Dedifferentiated amniotic fluid mesenchymal stem cell (primary cell): Measurements from ENCODE around the gene SLC6A5.
"Not testable (repeated sequence)": the region's sequence is repeated elsewhere in the genome, so short reads cannot be mapped to it uniquely, and the experiment has no call there.

Source experiments
- DNase-seq: peaks from one replicate; pipeline ENCODE4 v3.0.0-alpha.2; 2016; ENCODE audit errors: extremely low spot score

The SLC6A5 gene

DNA sequence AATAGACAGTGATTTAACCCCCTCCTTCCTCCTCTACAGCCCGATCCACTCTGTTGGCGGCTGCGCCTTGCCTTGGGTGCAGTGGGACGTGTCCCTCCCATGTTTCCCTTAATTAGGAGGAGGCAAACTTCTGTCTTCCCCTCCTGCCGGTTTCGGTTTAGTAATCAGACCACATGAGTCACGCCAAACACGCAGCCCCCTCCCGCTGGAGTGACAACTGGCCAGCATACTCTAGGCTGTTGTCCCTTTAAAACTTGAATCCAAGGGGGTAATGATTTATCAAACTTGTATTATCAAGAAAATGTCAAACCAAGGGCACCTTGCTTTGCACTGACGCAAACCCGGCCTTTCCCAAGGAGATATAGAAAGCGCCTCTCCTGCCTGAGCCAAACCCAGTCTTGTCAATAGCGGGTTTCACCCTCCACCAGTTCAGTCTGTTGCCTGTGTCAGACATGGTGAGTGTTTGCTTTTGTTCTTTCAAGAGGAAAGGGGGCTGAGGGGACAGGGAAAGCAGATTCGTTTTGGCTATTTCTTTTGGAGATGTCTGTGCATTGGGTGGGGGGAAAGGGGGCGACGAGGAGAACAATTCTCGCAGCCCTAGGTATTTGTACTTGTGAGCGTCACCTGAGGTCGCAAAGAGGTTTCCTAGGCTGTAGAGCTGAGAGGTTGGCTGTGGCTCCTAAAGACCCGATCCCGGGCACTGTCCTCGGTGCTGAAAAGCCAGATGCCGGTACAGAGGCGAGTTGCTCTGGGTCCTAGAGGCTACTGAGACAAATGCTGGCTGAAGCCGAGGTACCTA is at the start of gene SLC6A5:
Gene SLC6A5, plus strand, starts transcription at position 388 of the 799 bp plus-strand sequence. Its CDS starts 65 bp downstream, at position 453.
- DNase-seq: no peak

DNA sequence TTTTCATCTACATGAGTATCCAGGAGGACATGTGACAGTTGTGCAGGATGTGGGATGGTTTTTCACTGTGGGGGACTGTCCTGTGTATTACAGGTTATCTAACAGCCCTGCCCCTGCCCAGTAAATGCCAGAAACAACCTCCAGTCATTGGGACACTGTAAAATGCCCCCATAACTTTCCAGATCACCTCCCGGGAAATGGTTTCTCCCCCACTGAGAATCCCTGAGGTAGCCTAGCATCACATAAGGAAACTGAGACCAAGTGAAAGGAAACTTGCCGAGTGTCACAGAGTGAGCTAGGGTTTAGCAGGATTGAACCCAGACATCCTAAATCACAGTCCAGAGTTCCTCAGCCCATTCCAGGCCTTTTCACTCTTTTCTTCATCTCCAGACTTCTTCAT is 48.3 kb upstream of the SLC6A5 start:
- DNase-seq: no peak

DNA sequence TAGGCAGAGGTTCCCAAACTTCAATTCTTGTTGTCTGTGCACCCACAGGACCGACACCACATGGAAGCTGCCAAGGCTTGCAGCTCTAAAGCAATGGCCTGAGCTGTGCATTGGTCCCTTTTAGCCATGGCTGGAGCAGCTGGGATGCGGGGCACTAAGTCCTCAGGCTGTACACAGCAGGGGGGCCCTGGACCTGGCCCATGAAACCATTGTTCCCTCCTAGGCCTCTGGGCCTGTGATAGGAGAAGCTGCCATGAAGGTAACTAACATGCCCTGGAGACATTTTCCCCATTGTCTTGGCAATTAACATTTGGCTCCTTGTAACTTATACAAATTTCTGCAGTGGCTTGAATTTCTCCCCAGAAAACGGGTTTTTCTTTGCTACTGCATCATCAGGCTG is 43.6 kb upstream of the SLC6A5 start:
- DNase-seq: no peak

GRCh38 chr11:20556396-20556795 is 43.0 kb upstream of the SLC6A5 start:
- DNase-seq: not testable (repeated sequence)

DNA sequence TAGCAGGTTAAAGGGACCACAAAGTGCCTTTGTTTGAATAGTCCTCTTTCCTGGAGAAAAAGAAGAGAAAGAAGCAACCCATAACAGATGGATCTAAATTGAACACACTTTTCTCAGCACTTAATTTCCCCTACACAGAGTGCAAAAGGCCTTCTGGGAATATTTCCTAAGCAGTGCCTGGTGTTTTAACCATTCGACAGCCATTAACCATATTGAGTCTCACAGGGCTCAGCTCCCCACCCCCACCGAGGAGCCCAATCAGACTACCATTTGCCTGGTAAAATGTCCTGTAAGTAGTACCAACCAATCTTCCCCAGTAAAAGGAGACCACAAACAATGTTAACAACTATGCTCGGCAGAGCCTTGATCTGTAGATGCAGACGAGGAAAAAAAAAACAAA is 40.7 kb upstream of the SLC6A5 start:
- DNase-seq: no peak

DNA sequence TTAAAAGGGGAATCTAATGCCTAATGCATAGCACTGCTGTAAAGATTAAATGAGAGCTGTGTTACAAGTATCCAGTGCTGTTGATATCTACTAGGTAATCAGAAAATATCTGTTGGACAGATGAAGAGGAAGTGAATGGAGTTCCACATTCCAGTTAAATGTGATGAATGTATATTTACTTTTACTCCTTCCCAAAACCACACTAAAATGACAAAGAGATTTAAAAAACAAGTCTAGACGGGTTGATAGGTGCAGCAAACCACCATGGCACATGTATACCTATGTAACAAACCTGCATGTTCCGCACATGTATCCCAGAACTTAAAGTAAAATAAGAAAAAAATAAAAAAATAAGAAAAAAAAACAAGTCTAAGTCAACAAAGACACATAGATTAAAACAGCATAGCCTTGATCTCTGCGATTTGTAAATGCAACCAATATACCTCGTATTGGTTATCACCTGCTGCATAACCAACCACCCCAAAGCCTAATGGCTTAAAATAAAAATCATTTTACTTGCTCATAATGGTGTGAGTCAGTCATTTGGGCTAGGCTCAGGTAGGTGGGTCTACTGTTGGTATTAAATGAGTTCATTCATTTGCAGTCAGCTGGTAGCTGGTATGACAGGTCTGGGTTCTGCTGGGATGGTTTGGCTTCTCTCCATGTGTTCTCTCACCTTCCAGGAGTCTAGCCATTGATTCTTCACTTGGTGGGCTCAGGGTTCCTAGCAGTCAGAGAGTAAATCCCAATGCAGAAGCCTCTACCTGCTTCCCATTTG is 39.7 kb upstream of the SLC6A5 start:
- DNase-seq: no peak

DNA sequence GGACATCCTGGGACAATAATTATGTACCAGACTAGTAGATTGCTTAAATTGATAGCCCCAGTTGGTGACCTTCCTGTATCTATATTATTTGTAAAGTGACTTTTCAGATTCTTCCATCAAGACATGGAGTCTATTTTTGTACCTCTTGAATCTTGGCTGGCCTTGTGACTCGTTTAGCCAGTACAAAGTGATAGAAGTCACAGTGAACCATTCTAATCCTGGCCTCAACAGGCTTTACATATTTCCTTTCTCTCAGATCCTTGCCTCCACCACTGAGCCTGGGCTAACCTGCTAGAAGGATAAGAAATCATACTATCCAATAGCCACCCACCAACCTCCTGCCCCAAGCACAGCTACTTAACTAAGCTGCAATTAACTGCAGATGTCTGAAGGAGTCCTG is 37.5 kb upstream of the SLC6A5 start:
- DNase-seq: no peak

DNA sequence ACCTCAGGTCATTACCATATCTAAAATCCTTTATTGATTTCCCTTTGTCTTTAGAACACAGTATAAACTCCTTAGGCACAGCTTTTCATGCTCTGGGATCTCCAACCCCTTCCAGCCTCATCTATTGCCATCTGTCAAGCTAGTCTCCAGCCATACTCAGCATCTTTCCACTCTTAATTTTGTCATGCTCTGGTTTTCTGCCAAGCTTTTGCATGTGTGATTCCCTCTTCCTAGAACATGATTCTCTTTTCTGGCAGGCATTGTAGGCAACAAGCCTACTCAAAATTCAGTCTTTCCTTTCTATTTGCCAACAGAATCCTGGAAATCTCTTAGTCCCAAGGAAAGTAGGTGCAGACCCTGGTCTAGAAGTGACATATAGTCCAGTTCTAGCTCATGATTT is 35.5 kb upstream of the SLC6A5 start:
- DNase-seq: no peak

DNA sequence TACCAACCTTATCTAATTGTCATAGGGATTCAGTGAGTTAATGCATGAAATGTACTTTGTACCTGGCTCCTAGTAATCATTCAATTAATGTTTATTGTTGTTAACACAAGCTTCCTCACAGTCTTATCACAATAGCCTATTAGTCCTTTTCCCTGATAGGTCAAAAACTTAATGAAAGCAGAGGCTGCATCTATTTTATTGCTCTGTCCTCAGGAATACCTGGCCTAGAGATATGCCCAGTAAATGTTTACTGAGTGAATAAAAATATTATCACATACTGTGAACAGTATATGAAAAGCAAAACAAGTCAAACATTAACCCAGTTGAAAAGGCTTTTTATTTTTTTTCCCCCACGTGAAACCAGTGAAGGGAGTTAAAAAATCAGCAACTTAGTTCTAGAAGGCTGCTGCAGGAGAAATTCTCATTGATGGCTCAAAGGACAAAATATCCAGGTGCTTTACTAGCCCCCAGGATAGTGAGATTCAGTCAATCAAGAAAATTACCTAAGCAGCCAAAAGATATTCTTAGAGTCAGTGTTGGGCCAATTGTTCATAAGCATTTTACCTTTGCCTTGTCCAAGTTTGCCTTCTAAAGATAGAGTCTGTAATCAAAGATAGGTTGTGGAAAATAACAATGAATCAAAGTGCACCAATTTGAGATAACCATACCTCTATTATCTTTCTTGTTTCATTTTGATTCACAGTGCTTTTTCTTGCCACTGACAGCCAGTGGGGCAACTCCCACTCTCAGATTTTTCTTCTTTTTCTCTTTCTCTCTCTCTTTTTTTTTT is 34.4 kb upstream of the SLC6A5 start:
- no peak for DNase-seq

DNA sequence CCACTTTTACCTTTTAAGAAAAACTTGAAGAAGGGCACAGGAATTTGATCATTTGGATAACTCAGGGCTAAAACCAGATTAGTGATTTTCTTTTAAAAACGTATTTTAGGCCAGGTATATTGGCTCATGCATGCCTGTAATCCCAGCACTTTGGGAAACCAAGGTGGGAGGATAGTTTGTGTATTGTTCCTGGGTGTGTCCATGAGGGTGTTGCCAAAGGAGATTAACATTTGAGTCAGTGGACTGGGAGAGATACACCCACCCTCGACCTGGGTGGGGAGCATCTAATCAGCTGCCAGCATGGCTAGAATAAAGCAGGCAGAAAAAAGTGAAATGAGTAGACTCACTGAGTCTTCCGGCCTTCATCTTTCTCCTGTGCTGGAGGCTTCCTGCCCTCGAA is 33.3 kb upstream of the SLC6A5 start:
- not testable (repeated sequence) for DNase-seq

DNA sequence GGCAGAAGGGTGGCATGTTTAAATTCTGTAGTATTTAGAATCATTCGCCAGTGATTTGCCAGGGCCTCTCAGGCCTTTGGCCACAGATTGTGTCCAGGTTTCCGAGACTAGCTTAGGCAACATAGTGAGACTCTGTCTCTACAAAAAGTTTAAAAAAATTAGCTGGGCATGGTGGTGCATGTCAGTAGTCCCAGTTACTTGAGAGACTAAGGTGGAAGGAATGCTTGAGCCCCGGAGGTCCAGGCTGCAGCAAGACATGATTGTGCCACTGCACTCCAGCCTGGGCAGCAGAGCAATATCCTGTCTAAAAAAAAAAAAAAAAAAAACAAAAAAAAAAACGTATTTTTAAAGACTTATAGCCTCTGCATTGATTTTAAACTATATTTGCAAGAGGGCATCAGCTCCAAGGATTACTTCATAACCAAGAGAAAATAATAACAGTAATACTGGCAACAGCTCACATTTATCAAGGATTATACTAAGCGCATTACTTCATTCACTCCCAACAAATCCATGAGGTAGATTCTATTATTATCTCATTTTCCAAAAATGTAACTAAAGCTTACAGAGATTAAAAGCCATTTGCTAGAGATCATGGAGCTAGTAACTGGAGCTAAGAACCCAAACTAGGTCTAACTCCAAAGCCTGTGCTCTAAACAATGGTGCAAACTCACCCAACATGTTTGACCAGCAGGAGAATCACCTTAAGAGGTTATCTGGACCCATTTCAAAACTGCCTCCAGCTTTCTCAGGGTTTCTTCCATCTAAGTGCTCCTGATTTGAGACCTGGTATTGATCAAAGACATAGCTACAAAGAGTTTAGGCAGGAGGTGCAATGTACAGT is 32.6 kb upstream of the SLC6A5 start:
- no peak for DNase-seq

GRCh38 chr11:20579725-20580124 is 19.7 kb upstream of the SLC6A5 start:
- DNase-seq: not testable (repeated sequence)

DNA sequence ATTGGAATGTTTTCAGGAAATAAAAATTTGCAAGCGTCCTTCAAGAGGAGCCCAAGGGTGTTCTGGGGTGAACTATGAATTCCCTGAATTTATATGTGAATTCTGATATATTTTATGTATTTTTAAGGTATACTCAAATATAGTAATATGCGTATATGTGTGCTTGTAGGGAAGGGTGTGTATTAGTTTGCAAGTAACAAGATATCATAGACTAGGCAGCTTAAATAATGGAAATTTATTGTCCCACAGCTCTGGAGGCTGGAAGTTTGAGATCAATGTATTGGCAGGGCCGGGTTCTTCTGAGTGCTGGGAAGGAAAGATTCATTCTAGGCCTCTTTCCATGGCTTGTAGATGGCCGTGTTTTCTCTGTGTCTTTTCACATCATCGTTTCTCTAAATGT is 16.2 kb upstream of the SLC6A5 start:
- DNase-seq: no peak

DNA sequence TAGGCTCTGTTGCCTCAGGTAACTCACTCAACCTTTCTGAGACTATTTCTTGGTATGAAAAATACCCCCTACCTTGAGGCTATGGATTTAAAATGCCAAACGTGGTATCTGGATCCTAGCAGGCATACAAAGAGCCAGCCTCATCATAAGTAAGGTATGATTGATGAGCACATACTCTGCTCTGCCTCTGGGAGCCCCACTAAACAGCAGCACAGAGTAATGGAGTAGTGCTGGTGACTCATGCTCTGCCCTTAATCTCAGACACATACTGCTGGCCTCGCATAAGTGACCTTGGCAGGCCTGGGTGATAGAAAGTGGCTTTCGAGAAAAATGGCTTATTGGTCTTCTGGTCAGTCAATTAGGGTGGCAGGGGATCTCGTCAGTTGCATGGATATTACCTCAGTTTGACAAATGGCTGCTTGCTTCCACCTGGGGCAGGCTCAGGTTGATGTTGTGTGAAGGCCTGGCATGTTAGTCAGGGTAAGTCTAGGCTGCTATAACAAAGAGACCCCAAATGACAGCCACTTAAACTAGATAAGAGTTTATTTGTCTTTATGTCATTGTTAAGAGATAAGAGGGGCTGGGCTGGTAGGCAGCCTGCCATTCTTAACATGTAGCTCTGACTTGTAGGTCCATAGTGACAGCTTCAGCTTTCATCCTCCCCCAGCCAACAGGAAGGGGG is 15.2 kb upstream of the SLC6A5 start:
- no peak for DNase-seq

- DNase-seq: peak; percentile 6
Measured at GRCh38 chr11:20589796-20590195, 9.6 kb upstream of the SLC6A5 start.

DNA sequence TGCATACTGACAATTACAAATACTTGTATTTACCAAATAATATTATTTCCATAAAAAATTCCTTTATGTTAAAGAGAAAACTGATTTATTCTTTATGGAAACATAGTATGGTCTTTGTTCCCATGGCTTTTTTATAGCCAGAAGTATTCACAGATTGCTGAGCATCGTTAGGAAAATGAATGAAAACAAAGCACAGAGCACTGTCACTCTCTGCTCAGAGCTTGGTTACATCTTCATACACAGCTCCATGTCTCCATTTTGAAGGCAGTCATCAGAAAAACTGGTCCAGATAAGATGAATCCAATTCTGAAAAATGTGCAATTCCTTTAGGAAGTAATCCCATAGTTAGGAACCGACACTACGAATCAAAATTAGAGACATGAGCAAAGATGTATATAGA is 9.0 kb upstream of the SLC6A5 start:
- DNase-seq: no peak

GRCh38 chr11:20592741-20593140 is 6.7 kb upstream of the SLC6A5 start:
- DNase-seq: peak; percentile 4

DNA sequence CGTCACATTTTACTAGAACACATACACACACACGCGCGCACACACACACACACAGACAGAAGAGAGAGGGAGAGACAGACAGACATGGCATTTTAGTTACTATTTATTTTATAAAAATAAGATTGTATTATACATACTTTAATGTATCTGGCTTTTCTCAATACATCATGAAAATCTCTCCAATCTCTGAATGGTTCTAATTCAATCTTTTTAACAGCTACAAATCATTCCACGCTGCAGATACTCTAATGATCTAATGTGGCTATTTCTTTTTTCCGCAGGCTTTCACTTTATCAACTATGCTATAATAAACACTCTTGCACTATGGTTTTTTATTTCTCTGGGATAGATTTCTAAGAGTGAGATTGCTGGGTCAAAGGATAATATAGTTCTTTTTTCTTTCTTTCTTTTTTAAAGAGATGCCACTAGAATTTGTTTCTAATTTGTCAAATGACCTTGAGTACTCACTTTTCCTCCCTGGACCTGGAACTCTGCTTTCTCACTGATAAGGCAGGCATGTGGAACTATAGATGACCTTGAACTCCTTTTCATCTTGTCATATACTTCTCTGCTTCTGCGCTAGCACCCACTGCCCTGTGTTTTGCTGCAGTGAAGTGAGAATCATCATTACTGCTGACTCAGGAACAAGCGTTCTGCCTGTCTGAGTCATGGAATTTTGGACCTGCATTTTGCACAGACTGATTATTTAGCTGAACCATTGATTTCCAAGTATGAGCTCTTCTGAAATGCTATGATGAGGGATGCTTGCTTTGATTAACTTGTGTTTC is 4.9 kb upstream of the SLC6A5 start:
- DNase-seq: no peak

- DNase-seq: no peak
Measured at GRCh38 chr11:20595101-20595500, 4.3 kb upstream of the SLC6A5 start.
